ENCODE measurements around the gene GLUD1. TPM values are rescaled to one million over a fixed set of nuclear protein-coding genes. Genes with fewer than 3 reads are reported as not detected.

The GLUD1 gene
- polyA plus RNA-seq, 3 donors: 63.6 to 175 (median 163) TPM

DNA sequence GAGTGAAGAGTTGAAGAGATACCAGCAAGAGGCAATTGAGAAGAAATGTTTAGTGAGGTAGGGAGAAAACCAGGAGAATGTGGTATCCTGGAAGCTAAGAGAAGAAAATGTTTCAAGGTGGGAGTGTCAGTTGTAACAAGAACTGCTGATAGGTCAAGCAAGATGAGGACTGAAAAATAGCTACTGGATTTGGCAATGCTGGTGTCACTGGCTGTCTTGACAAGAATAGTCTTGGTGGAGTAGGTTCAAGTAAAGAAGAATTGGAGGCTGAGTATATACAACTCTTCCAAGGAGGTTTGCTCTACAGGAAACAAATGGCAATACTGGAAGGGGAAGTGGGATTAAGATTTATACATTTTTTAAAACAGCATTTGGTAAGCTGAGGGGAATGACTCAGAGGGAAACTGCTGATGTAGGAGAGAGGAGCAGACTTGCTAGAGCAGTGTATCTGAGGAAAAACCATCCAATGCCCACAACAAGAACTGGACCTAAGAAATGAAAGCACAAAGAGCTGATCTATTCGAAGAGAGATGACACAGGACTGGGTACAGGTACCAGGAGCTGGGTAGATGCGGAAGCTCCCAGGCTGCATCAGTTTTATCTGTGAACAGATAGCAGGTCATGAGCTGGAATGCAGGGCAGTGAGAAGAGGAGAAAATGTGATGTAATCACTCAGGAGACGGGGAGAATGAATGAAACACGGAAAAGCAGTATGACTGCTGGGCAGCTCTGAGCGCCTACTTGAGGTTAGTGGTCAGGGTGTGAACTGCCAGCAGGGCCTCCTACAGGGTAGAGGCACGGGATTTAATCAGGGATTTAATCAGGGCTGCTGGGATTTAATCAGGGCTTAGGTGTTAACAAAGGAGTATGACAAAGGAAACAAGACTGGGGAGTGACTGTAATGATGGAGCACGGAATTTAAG lies 40.0 kb downstream of the GLUD1 start:
- H3K27ac ChIP-seq (ENCODE audit: low read depth in 1 of 2, low read length in 2 of 2): peak overlapping the region; percentile 0 to 67
- intact Hi-C loops (cut with micrococcal nuclease): no loop called here
- DNase-seq: peak; percentile 38 to 68 (median 60)
- peak overlapping the region; percentile 7 for H3K9ac ChIP-seq (ENCODE audit: insufficient read depth, low read length, poor library complexity, severe bottlenecking)
- Mint-ChIP-seq H3K36me3 (peaks cover 58 to 68% of the 10 kb centered on the region in 2 donors), H3K9me3 (no peaks in the 10 kb centered on the region), H3K27ac (no peak overlapping the region), H3K4me1 (no peaks in the 10 kb centered on the region), H3K27me3 (ENCODE audit: low read depth in 3 of 3) (no peaks in the 10 kb centered on the region), H3K4me3 (no peak overlapping the region)
- H3K9me3 ChIP-seq (replicated peaks in 1 of 2; ENCODE audit: control insufficient read depth in 1 of 2, insufficient read depth in 1 of 2, low read length in 2 of 2): no peaks in the 10 kb centered on the region
- TF ChIP-seq, protein P1, sequence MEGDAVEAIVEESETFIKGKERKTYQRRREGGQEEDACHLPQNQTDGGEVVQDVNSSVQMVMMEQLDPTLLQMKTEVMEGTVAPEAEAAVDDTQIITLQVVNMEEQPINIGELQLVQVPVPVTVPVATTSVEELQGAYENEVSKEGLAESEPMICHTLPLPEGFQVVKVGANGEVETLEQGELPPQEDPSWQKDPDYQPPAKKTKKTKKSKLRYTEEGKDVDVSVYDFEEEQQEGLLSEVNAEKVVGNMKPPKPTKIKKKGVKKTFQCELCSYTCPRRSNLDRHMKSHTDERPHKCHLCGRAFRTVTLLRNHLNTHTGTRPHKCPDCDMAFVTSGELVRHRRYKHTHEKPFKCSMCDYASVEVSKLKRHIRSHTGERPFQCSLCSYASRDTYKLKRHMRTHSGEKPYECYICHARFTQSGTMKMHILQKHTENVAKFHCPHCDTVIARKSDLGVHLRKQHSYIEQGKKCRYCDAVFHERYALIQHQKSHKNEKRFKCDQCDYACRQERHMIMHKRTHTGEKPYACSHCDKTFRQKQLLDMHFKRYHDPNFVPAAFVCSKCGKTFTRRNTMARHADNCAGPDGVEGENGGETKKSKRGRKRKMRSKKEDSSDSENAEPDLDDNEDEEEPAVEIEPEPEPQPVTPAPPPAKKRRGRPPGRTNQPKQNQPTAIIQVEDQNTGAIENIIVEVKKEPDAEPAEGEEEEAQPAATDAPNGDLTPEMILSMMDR (IDR thresholded peaks at IDR 0.05): peak; percentile 45
- no peak overlapping the region for H2AFZ ChIP-seq (ENCODE audit: insufficient read depth, low read depth, low read length, poor library complexity, severe bottlenecking)
- H3K4me3 ChIP-seq (replicated peaks in 1 of 3; ENCODE audit: low read depth in 2 of 3, low read length in 3 of 3): no peak overlapping the region
- peaks cover 25% of the 10 kb centered on the region for H4K20me1 ChIP-seq (ENCODE audit: insufficient read depth, low read length)
- 11% methylated on average over 7 of the region's 7 CpGs for WGBS (ENCODE audit: insufficient coverage)
- no peak overlapping the region for H3K4me2 ChIP-seq (replicated peaks; ENCODE audit: extremely low read depth, low read length, poor library complexity, severe bottlenecking)
- peaks cover 80 to 96% of the 10 kb centered on the region in 2 donors for H3K36me3 ChIP-seq (replicated peaks in 1 of 2; ENCODE audit: control insufficient read depth in 1 of 2, insufficient read depth in 2 of 2, low read length in 2 of 2)
- H3K79me2 ChIP-seq (ENCODE audit: insufficient read depth, low read length): no peaks in the 10 kb centered on the region
- no peaks in the 10 kb centered on the region for H3K27me3 ChIP-seq (ENCODE audit: control insufficient read depth in 2 of 2, insufficient read depth in 2 of 2, low read length in 2 of 2)
- H3K4me1 ChIP-seq (ENCODE audit: control insufficient read depth in 1 of 2, insufficient read depth in 2 of 2, low read length in 2 of 2): peaks cover 13 to 15% of the 10 kb centered on the region in 2 donors

DNA sequence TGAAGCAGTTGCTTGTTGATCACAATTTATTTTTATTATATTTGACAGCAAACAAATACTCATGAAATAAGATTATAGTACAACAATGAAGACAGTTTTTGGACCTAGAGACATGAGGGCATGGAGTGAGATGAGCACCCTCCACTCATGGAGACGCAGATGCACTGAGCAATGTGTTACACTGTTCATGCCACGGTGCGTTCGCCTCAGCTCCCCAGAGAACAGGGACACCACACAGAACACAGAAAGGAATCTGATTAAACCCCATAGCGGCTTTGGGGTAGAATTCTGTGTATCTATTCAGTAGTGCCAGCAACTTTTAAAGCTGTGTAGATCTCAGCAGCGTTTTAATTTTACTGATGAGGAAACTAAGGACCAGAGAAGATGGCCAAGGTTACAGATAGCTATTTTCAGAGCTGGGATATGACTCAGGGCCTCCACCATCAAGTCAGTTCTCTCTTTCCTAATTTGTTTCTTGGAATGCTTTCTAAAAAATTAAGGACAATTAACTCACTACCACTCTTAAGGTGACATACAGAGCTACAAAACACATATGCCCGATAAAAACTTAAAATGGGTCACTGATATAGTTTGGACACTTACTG lies 41.0 kb downstream of the GLUD1 start:
- DNase-seq: no peak
- H3K27ac Mint-ChIP-seq: peak overlapping the region in 4 of 7 donors; percentile 31 to 87 (median 62)
- H3K4me2 ChIP-seq (replicated peaks; ENCODE audit: extremely low read depth, low read length, poor library complexity, severe bottlenecking): no peak overlapping the region
- no peak overlapping the region for H3K9ac ChIP-seq (ENCODE audit: insufficient read depth, low read length, poor library complexity, severe bottlenecking)
- TF ChIP-seq, protein P1 (IDR thresholded peaks at IDR 0.05): no peak
- peaks cover 25% of the 10 kb centered on the region for H4K20me1 ChIP-seq (ENCODE audit: insufficient read depth, low read length)
- H3K27me3 Mint-ChIP-seq (ENCODE audit: low read depth in 3 of 3): no peaks in the 10 kb centered on the region
- H3K4me3 ChIP-seq (replicated peaks in 1 of 3; ENCODE audit: low read depth in 2 of 3, low read length in 3 of 3): no peak overlapping the region
- H3K36me3 Mint-ChIP-seq: peaks cover 56 to 68% of the 10 kb centered on the region in 2 donors
- no CpG with 5 or more reads among the region's 7 CpGs for whole genome bisulfite sequencing (ENCODE audit: insufficient coverage)
- no peaks in the 10 kb centered on the region for H3K9me3 ChIP-seq (replicated peaks in 1 of 2; ENCODE audit: control insufficient read depth in 1 of 2, insufficient read depth in 1 of 2, low read length in 2 of 2)
- no peaks in the 10 kb centered on the region for H3K27me3 ChIP-seq (ENCODE audit: control insufficient read depth in 2 of 2, insufficient read depth in 2 of 2, low read length in 2 of 2)
- H3K36me3 ChIP-seq (replicated peaks in 1 of 2; ENCODE audit: control insufficient read depth in 1 of 2, insufficient read depth in 2 of 2, low read length in 2 of 2): peaks cover 75 to 96% of the 10 kb centered on the region in 2 donors
- peak overlapping the region in 1 of 2 donors; percentile 67 for H3K27ac ChIP-seq (ENCODE audit: low read depth in 1 of 2, low read length in 2 of 2)
- intact Hi-C loops (cut with micrococcal nuclease): no loop called here
- no peaks in the 10 kb centered on the region for H3K9me3 Mint-ChIP-seq
- no peak overlapping the region for H3K4me3 Mint-ChIP-seq
- H3K79me2 ChIP-seq (ENCODE audit: insufficient read depth, low read length): no peaks in the 10 kb centered on the region
- no peak overlapping the region for H2AFZ ChIP-seq (ENCODE audit: insufficient read depth, low read depth, low read length, poor library complexity, severe bottlenecking)
- peaks cover 13 to 15% of the 10 kb centered on the region in 2 donors for H3K4me1 ChIP-seq (ENCODE audit: control insufficient read depth in 1 of 2, insufficient read depth in 2 of 2, low read length in 2 of 2)
- H3K4me1 Mint-ChIP-seq: no peaks in the 10 kb centered on the region
